ENCODE measurements around the gene NACC2.
A peak's percentile ranks its signal among the peaks of the same experiment; 100 is the strongest.

NACC2 gene

DNA sequence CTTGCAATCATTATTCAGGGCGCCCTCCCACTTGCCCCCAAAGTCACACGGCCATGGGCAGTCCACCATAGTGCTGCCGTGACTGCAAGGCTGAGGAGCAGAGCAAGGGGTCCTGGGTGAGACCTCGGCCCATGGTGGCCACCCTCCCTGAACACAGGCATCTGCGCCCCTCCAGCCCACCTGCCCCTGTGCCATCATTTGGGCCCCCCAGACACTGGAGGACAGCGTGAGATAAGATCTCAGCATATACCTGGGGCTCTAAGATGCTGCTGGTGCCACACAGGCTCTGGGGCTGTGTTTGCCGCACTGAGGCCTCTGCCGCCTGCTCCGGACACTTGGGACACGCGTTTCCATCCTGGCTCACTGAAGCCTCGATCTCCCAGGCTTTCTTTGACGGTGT lies 20.1 kb upstream of the NACC2 start:
- H3K4me3 ChIP-seq (replicated peaks; ENCODE audit: low read depth, low read length), result no peak overlapping the region
- TF ChIP-seq, protein P1, sequence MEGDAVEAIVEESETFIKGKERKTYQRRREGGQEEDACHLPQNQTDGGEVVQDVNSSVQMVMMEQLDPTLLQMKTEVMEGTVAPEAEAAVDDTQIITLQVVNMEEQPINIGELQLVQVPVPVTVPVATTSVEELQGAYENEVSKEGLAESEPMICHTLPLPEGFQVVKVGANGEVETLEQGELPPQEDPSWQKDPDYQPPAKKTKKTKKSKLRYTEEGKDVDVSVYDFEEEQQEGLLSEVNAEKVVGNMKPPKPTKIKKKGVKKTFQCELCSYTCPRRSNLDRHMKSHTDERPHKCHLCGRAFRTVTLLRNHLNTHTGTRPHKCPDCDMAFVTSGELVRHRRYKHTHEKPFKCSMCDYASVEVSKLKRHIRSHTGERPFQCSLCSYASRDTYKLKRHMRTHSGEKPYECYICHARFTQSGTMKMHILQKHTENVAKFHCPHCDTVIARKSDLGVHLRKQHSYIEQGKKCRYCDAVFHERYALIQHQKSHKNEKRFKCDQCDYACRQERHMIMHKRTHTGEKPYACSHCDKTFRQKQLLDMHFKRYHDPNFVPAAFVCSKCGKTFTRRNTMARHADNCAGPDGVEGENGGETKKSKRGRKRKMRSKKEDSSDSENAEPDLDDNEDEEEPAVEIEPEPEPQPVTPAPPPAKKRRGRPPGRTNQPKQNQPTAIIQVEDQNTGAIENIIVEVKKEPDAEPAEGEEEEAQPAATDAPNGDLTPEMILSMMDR (IDR thresholded peaks at IDR 0.05; ENCODE audit: low read length, missing control alignments), result no peak
- no peak for DNase-seq (ENCODE audit: low read depth)

DNA sequence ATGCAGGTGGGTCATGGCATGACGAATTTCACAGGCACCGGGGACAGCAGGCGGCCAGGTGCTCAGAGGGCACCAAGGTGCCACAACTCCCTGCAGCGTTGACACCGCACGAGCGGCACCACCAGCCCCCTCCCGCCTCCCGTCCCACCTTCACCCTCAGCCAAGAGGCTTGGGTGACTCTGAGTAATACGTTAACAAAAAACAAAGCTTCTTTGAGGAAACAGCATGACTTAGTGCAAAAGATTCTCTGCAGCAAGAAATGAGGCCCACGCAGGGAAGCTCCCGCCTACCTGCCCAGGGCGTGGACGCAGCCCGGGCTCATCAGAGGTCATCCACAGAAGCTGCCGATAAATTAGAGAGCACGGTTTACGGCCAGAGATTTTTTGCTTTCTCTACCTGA lies 19.5 kb upstream of the NACC2 start:
- TF ChIP-seq, protein P1 (IDR thresholded peaks at IDR 0.05; ENCODE audit: low read length, missing control alignments), result no peak
- DNase-seq (ENCODE audit: low read depth), result no peak
- no peak overlapping the region for H3K4me3 ChIP-seq (replicated peaks; ENCODE audit: low read depth, low read length)

DNA sequence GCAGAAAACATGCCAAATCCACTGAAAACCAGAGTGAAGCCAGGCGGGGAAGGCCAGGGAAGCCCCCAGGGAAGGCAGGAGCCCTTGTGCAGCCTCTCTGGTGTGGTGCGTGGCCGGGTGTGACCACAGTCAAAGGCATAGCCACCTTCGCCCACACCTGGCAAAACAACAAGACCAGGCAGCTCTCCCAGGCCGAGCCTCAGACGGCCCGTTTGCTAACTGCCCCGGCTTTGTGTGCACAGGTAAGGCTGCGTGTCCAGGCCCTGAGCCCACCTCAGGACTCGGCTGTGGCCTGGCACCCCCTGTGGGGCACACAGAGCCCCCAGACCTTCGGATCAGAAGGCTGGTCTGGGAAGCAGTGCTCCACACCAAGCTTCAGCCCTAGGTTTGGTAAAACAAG lies 17.5 kb upstream of the NACC2 start:
- no peak for DNase-seq (ENCODE audit: low read depth)
- TF ChIP-seq, protein P1 (IDR thresholded peaks at IDR 0.05; ENCODE audit: low read length, missing control alignments), result no peak
- no peak overlapping the region for H3K4me3 ChIP-seq (replicated peaks; ENCODE audit: low read depth, low read length)

DNA sequence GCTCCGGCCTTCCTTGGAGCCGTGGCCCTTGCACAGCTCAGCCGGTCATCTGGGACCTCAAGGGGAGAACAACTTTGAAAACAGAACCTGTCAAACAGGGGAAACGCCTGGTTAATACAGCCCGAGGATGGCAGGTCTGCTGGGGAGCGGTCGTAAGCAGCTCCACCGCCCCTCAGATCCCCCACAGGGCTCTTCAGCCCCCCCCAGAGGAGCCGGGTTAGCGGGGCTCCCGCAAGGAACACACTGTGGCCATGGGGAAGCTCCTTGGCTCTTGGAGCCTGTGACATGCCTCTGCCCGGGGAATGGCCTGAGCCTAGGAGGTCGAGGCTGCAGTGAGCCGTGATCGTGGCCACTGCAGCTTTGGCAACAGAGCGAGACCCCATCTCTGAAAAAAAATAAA lies 16.8 kb upstream of the NACC2 start:
- DNase-seq (ENCODE audit: low read depth), result no peak
- H3K4me3 ChIP-seq (replicated peaks; ENCODE audit: low read depth, low read length), result no peak overlapping the region
- TF ChIP-seq, protein P1 (IDR thresholded peaks at IDR 0.05; ENCODE audit: low read length, missing control alignments), result no peak

DNA sequence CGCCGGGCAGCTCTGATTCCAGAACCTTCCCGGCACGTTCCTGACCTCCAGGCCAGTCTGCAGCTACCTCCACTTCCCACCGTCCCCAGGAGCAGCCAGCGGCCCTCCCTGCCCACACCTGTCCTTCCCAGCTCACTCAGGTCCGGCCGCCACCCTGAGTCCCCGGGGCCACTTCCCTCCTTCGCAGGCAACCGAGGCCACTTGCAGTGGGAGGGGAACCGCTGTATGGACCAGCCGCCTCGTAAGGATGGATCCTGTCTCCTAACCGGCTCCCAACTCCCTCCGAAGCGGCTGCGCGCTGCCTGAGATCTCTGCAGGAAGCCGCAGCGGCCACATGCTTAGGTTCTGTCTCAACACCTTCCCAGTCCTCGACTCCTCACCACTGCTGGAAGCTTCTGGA lies 16.1 kb upstream of the NACC2 start:
- no peak overlapping the region for H3K4me3 ChIP-seq (replicated peaks; ENCODE audit: low read depth, low read length)
- TF ChIP-seq, protein P1 (IDR thresholded peaks at IDR 0.05; ENCODE audit: low read length, missing control alignments), result no peak
- DNase-seq (ENCODE audit: low read depth), result no peak

DNA sequence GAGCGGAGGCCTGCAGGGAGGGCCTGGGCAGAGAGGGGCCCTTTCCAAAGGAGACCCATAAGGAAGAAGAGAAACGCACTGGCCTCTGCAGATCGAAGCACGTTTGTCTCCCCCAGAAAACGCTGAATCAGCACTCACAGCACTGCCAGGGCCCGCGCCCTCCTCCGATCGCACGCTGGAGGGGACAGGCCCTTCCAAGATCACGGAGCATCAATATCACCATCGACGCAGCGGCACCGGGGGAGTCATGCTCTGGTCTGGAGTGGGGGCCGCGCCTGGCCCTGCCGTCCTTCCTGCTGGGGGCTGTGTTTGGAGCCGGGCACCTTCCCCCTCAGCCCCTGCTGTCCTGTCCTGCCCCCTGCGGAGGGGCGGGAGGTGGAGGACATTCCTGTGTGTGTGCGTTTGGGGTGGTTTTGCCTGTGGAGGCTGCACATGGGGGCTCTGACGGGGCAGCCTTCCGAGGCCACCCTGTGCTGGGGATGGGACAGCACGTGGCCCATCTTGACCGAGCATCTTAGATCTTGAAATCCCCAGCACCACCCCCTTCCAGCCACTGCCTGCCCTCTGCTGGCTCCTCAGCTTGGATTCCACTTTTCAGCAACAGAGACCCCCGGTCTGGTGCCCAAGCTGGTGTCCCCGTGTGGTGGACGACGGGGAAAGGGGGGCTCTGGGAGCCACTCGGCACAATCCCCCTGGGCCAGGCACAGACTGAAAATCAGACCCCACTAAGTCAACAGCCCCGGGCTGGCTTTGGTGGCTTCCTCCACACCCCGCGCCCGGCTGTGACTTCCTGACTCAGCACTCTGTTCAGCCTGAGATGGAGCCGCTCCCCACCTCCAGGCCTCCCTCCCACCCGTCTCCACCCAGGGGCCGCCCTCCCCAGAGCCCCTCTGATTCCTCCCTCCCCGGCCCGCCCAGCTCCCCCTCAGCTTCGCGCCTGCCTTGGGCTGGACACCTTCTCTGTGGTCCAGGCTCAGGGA lies 15.3 kb upstream of the NACC2 start:
- peak overlapping the region; percentile 32 for H3K4me3 ChIP-seq (replicated peaks; ENCODE audit: low read depth, low read length)
- peak; percentile 30 for DNase-seq (ENCODE audit: low read depth)
- TF ChIP-seq, protein P1 (IDR thresholded peaks at IDR 0.05; ENCODE audit: low read length, missing control alignments), result peak; percentile 21
